GM23248 (cell line): ENCODE results near the gene INPP5A.

Source experiments
- EZH2 ChIP-seq: fragments of 200-600 bp; sonication (generic); IDR thresholded peaks from 2 replicates; pipeline ENCODE4 v1.6.1; 2018; ENCODE audit warnings: antibody characterized with exemption, mild to moderate bottlenecking; ENCODE audit not compliant: insufficient read depth, poor library complexity, severe bottlenecking
- EZH2phosphoT487 ChIP-seq: fragments of 200-600 bp; sonication (generic); IDR thresholded peaks from 2 replicates; pipeline ENCODE4 v1.6.1; 2018; ENCODE audit warnings: antibody characterized with exemption, moderate library complexity, mild to moderate bottlenecking, low read depth; ENCODE audit not compliant: insufficient read depth

- TF ChIP-seq EZH2phosphoT487 (no peak), EZH2 (no peak)
These were observed 140.1 kb downstream of the INPP5A start for GRCh38 chr10:132677473-132678227.
